Ovary (tissue), 9 donors: ENCODE results near the gene GFI1B. TPM values are rescaled to one million over a fixed set of nuclear protein-coding genes. Genes with fewer than 3 reads are reported as not detected.

ENCODE experiments used
- DNase-seq, 5 donors: peaks; one replicate each; pipeline ENCODE4 v3.0.0-alpha.2; 2019 to 2020
- H3K27ac ChIP-seq, 2 donors: fragments of 200-600 bp; one replicate each; pipeline versions ENCODE4 v1.5.1 to v1.8.0; 2019 to 2022
- H3K27me3 ChIP-seq: fragments of 200-600 bp; one replicate; pipeline ENCODE4 v1.8.0; 2022
- H3K36me3 ChIP-seq: fragments of 200-600 bp; sonication (generic); one replicate; pipeline ENCODE4 v1.5.1; 2019
- H3K4me1 ChIP-seq: one replicate; pipeline ENCODE4 v1.8.1; 2013; ENCODE audit warnings: mild to moderate bottlenecking, moderate library complexity; ENCODE audit not compliant: insufficient read depth
- H3K4me3 ChIP-seq: fragments of 200-600 bp; sonication (generic); one replicate; pipeline ENCODE4 v1.5.1; 2017
- H3K9me3 ChIP-seq, 2 donors: fragments of 200-600 bp in 1 of 2; sonication (generic) in 1 of 2; one replicate each; pipeline versions ENCODE4 v1.5.1 to v1.8.1; 2013 to 2019; ENCODE audit warnings: mild to moderate bottlenecking in 1 of 2, moderate library complexity in 1 of 2
- CTCF ChIP-seq, 3 donors: fragments of 450-650 bp in 2 of 3; fragments of 200-600 bp in 1 of 3; IDR thresholded peaks; one replicate each; pipeline versions ENCODE4 v1.5.1 to v1.8.0; 2016 to 2022; ENCODE audit warnings: antibody characterized with exemption in 3 of 3, mild to moderate bottlenecking in 1 of 3
- EP300 ChIP-seq: sonication (generic); formaldehyde crosslinking; IDR thresholded peaks from one replicate; pipeline ENCODE4 v1.6.1; 2017; ENCODE audit warnings: antibody characterized with exemption
- POLR2A ChIP-seq: fragments of 450-650 bp; IDR thresholded peaks from one replicate; pipeline ENCODE4 v1.6.1; 2017; ENCODE audit warnings: antibody characterized with exemption, mild to moderate bottlenecking, moderate library complexity
- WGBS, 3 donors: extraction: QIAGEN DNeasy Blood & Tissue Kit in 1 of 3; methylation state at CpG; one replicate each; pipeline versions ENCODE4 v1.1.5 to v1.1.7; 2013 to 2017; 5-methylcytosine and 5-hydroxymethylcytosine counted together
- intact Hi-C, 4 donors: fragments of 100-400 bp; cut with DNase I; formaldehyde crosslinking; loops; one replicate each; pipeline versions ENCODE4 v1.11.0 to v1.15.1; 2022 to 2023
- polyA plus RNA-seq, 2 donors: library from polyadenylated mRNA; stranded (reverse); fragments of 200-250 nt in 1 of 2; fragments of 350-450 nt in 1 of 2; fragmentation: Illumina TruSeq in 1 of 2; extraction: RNeasy Lipid Tissue Mini Kit (QIAGEN cat#74804) in 1 of 2; gene quantifications; one replicate each; pipeline ENCODE4 v1.2.3, GENCODE V29; 2013 to 2014
- total RNA-seq, 7 donors: library from RNA; depleted of rRNA in 2 of 7; stranded (reverse); fragments of >200 nt in 2 of 7; fragmentation: NEBNext Ultra II Directional in 3 of 7; extraction: Animal tissue kit (Norgen Biotek cat#: 25700) in 3 of 7; gene quantifications; one replicate each; pipeline versions ENCODE4 v1.1.0 to v1.2.4, GENCODE V29; 2016 to 2023
- donor health status: DM: no; HTN: no; CAD: no; lungs with moderate emphysema.
- donor health status: DM: no; HTN: no; CAD: no.
- donor health status: Bipolar disorder and iron deficiency.
- donor health status: DM: yes; HTN: yes; CAD: no.
- donor health status: DM: no; HTN: no; CAD: no.
- donor health status: DM: yes; HTN: yes; CAD: no.

Gene GFI1B
- total and polyA plus RNA-seq, 9 donors, result 0.05 TPM; not detected in 8

- Histone ChIP-seq H3K36me3 (no peaks in the 10 kb centered on the region), H3K27me3 (no peaks in the 10 kb centered on the region), H3K9me3 (no peaks in the 10 kb centered on the region), H3K4me1 (peaks cover 12% of the 10 kb centered on the region), H3K4me3 (peak overlapping the region; percentile 98), H3K27ac (peak overlapping the region; percentile 79 to 85)
- no peak for DNase-seq
- 1% methylated on average over 16 of the region's 16 CpGs for WGBS, 3 donors
- TF ChIP-seq CTCF (IDR thresholded peaks at IDR 0.05) (no peak), POLR2A (no peak), EP300 (no peak)
- intact Hi-C loops, result no loop called here
Measured at GRCh38 chr9:133031130-133031422, 52.6 kb downstream of the GFI1B start.

- Histone ChIP-seq H3K27me3 (no peaks in the 10 kb centered on the region), H3K4me3 (peak overlapping the region; percentile 98), H3K36me3 (no peaks in the 10 kb centered on the region), H3K4me1 (peaks cover 12% of the 10 kb centered on the region), H3K9me3 (no peaks in the 10 kb centered on the region), H3K27ac (no peak overlapping the region)
- WGBS, 3 donors, result 51 to 57% (median 54%) methylated on average over 10 of the region's 10 CpGs
- DNase-seq, result no peak
- intact Hi-C loops, result no loop called here
- TF ChIP-seq CTCF (IDR thresholded peaks at IDR 0.05) (no peak), POLR2A (no peak), EP300 (no peak)
Measured at GRCh38 chr9:133031496-133031911, 53.0 kb downstream of the GFI1B start.

DNA sequence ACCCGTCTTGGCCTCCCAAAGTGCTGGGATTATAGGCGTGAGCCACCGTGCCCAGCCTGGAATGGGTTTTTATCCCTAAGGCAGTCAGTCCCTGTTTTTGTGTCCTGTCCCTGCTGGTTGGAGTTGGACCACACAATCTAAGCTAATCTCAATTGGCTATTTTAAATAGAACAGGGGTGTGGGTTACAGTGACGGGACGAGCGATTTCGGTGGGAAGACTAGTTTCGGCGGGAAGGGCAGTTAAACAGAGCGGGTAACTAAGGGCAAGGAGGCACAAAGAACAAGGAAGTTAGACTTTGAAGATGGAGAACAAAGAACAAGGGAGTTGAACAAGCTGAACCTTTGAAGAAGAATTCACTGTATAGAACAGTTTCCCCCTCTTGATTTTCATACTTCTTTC, 53.7 kb downstream of the GFI1B start:
- Histone ChIP-seq H3K4me1 (peaks cover 12% of the 10 kb centered on the region), H3K36me3 (no peaks in the 10 kb centered on the region), H3K9me3 (no peaks in the 10 kb centered on the region), H3K27ac (no peak overlapping the region), H3K4me3 (no peak overlapping the region), H3K27me3 (no peaks in the 10 kb centered on the region)
- intact Hi-C loops, result no loop called here
- WGBS, 3 donors, result 93 to 95% (median 93%) methylated on average over 10 of the region's 10 CpGs
- DNase-seq, result no peak
- TF ChIP-seq EP300 (no peak), POLR2A (no peak), CTCF (IDR thresholded peaks at IDR 0.05) (no peak)

DNA sequence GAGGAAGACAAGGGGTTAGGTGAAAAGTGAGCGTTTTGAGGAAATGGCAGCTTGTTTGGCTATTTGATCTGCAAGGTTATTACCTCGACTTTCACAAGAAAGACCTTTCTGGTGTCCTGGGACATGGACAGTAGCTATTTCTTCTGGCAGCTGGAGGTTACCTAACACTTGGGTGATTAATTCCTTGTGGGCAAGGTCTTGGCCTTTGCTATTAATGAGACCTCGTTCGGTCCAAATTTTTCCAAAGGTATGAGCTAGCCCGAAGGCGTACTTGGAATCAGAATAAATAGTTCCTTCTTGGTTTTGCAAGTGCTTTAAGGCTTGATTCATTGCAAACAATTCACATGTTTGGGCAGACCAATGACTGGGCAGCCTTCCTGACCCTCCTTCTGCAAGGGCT, 57.2 kb downstream of the GFI1B start:
- H3K4me1 ChIP-seq, result peaks cover 8% of the 10 kb centered on the region
- H3K27ac ChIP-seq, result no peak overlapping the region
- no peak for DNase-seq
- WGBS, 3 donors, result 81 to 86% (median 81%) methylated on average over 6 of the region's 6 CpGs
- H3K4me3 ChIP-seq, result no peak overlapping the region
- intact Hi-C loops, result loop anchor here in 1 of 4 donors (5.0 kb wide), 1 partner anchor 112 kb away; no protein-coding TSS in a partner anchor
- no peaks in the 10 kb centered on the region for H3K36me3 ChIP-seq
- no peak for TF ChIP-seq EP300
- TF ChIP-seq CTCF (IDR thresholded peaks at IDR 0.05), result no peak
- TF ChIP-seq POLR2A, result no peak
- H3K9me3 ChIP-seq, result no peaks in the 10 kb centered on the region
- H3K27me3 ChIP-seq, result no peaks in the 10 kb centered on the region
